ENCODE results near the gene MUC5B.

Gene MUC5B

DNA sequence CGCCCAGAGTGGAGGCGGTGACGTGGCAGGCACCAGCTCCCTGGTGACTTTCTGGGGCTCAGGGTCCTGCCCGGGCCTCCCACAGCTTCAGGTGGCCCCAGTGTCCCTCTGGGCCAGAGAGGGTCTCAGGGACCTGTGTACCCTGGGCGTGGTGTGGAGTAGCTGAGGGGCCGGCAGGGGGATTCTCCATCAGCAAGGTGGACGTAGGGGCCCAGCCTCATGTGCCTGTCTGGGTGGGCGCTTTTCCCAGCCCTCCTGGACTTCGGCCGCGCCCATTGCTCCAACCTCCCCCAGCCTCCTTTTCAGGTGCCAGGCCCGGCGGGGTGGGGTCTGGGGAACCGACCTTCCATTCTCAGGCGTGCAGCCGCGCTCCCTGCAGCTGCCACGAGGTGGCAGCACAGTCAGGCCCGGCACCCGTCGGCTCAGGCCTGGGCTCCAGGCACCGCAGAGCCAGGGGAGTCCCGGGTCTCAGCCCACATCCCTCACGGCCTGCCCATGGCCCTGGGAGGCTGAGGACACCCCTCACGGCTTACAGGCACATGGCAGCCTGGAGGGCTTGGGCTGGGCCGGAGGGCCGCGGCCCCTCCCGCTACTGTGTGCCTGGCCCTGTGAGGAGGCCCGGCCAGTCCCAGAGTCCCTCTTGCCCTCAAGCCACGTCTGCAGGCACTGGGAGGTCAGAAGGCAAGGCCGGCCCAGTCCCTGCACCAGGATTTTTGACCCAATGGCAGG lies 19.9 kb upstream of the MUC5B start:
- H3K27ac ChIP-seq, result no peak overlapping the region
- TF ChIP-seq, protein P1, sequence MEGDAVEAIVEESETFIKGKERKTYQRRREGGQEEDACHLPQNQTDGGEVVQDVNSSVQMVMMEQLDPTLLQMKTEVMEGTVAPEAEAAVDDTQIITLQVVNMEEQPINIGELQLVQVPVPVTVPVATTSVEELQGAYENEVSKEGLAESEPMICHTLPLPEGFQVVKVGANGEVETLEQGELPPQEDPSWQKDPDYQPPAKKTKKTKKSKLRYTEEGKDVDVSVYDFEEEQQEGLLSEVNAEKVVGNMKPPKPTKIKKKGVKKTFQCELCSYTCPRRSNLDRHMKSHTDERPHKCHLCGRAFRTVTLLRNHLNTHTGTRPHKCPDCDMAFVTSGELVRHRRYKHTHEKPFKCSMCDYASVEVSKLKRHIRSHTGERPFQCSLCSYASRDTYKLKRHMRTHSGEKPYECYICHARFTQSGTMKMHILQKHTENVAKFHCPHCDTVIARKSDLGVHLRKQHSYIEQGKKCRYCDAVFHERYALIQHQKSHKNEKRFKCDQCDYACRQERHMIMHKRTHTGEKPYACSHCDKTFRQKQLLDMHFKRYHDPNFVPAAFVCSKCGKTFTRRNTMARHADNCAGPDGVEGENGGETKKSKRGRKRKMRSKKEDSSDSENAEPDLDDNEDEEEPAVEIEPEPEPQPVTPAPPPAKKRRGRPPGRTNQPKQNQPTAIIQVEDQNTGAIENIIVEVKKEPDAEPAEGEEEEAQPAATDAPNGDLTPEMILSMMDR (IDR thresholded peaks at IDR 0.05), result peak; percentile 96
- no peak for TF ChIP-seq ZFX (IDR thresholded peaks at IDR 0.05; ENCODE audit: borderline replicate concordance)

DNA sequence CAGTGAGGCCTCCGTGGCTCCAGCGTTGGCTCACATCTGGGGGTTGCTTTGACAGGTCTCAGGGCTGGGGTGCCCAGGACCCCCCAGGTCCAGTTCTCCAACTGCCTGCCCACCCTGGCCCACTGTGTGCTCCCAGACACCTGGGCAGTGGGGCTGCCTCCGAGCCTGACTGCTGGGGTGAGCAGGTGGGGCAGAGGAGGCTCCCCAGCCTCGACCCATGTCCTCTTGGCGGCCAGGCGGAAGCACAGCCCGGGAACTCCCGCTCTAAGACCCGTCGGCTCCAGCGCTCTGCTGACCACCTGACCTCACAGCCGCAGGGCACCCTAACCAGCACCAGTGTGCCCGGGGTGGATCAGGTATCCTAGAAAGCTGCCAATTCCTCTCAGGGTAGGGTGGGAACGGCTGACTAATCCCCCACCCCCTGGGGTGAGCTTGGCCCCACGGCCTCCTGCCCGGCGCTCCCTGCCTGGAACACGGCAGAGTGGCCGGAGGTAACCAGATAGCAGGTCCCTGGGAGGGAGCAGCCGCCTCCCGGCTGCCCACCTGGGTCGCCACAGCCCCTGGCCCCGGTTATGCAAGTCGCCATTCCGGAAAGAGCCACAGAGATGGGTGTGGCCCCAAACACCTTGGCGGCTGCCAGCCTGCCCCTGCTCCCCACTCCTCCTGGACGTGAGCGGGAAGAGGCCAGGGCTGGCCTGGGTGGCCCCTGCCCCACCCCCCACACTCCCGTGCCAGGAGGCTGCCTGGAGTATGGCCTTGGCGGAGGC lies 19.2 kb upstream of the MUC5B start:
- no peak for TF ChIP-seq ZFX (IDR thresholded peaks at IDR 0.05; ENCODE audit: borderline replicate concordance)
- TF ChIP-seq, protein P1 (IDR thresholded peaks at IDR 0.05), result no peak
- no peak overlapping the region for H3K27ac ChIP-seq

DNA sequence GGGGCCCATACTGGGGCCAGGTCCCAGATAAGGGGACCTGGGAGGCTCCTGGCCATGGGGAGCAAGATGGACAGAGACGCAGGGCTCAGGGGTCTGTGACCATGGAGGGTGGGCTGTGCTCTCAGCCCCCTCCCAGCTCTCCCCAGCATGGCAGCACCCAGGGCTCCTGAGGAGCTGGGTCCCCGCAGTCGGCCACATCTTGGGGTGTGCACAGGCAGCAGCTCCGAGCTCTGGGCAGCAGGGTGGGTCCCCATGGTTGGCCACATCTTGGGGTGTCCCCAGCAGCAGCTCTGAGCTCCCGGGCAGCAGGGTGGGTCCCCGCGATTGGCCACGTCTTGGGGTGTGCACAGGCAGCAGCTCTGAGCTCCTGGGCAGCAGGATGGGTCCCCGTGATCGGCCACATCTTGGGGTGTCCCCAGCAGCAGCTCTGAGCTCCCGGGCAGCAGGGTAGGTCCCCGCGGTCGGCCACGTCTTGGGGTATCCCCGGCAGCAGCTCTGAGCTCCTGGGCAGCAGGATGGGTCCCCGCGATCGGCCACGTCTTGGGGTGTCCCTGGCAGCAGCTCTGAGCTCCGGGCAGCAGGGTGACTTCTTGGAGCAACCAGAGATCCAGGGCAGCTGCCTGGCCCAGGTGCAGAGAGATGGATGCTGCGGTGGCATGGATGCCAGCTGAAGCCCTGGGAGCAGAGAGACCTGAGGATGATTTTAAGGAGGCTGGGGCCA lies 18.3 kb upstream of the MUC5B start:
- no peak overlapping the region for H3K27ac ChIP-seq
- TF ChIP-seq ZFX (IDR thresholded peaks at IDR 0.05; ENCODE audit: borderline replicate concordance), result no peak
- TF ChIP-seq, protein P1 (IDR thresholded peaks at IDR 0.05), result no peak

DNA sequence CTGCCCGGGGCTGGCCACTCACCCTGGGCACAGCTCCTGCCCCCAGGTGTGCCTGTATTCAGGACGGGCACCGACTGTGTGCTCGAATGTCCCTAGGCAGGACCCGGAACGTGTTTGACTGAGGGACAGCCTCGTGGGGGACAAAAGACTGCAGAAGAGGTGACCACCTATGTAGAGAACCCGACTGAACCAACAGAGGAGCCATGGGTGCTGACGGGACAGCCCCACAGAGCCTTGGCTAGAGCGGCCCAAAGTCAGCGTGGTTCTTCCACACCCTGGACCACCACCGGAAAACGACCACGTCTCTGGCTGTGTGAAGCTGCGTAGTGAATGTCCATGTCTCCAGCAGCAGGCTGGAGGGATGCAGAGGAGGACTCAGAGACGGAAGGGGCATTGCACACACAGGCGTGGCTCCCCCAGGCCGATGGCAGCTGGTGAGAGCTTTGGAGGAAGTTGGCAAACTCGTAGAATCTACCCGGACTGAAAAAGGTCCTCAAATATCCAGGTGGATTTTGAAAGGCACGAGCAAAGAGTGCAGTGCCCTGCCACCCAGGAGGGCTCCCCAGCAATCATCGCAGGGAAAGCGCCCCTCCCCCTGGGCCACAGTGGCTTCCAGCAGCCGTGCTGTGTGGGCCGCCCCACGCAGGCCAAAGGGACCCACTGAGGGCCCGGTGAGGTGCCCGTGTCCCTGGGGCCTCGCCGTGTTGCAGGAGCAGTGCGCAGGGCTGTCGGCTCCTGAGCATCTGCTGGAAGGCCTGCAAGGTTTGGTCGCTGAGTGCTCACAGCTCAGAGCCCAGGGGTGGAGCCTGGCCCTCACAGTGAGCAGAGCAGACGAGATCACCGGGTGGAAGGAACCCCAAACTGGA lies 17.5 kb upstream of the MUC5B start:
- no peak overlapping the region for H3K27ac ChIP-seq
- TF ChIP-seq, protein P1 (IDR thresholded peaks at IDR 0.05), result no peak
- TF ChIP-seq ZFX (IDR thresholded peaks at IDR 0.05; ENCODE audit: borderline replicate concordance), result no peak

DNA sequence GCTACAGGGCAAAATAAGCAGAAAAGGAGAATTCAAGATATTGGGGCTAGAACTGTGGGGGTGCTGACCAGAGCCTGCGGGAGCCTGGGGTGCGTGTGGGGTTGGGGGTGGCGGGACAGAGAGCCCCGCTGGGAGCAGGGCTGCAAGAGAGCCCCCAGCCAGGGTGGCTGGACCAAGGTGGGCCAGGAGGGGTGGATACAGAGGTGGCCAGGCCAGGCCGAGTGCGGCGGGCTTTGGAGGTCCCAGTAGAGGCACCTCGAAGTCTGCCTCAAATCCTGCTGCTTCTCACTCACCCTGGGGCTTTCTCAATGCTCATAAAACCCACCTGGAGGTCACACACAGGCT lies 16.9 kb upstream of the MUC5B start:
- no peak overlapping the region for H3K27ac ChIP-seq
- TF ChIP-seq, protein P1 (IDR thresholded peaks at IDR 0.05), result no peak

DNA sequence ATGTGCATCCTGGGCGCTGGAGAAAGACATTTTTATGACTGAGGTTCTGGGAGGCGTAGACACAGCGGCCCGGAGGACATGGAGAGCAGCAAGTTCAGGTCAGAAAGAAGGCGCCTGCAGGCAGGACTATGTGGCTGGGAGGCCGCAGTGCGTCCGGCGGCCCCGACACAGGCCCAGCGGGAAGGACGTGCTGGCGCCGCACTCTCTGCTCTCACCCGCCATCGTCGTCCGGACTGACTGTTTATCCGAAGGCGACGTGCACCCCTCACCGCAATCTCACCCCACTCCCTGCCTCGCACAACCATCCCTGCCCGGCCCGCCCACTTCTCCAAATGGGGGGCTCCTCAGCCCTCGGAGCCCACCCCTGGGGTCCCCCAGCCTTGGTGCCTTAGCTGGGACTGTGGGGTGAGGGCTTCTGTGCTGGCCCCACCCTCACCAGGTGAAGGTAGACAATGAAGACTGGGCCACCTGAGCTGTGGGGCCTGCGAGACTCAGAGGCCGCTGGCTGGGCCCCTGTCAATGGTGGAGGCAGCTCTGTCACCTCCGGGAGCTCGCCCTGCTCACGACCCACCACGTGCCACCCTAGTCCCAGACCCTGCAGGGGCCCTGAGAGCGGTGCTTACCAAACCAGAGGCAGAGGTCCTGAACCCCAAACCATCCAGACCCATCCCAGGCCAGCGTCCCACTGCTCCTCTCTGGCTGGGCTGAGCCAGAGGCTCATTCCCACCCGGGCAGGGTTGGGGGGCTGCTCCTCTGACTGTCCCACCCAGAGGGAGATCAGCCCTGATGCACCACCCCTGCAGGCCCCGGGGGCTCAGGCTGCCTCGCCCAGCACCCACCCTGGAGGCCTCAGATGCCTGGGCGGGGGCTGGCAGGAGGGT lies 16.2 kb upstream of the MUC5B start:
- TF ChIP-seq, protein P1 (IDR thresholded peaks at IDR 0.05), result no peak
- no peak for TF ChIP-seq ZFX (IDR thresholded peaks at IDR 0.05; ENCODE audit: borderline replicate concordance)

More for the DNA sequence above, 16.2 kb upstream of the MUC5B start:
- no peak overlapping the region for H3K27ac ChIP-seq
